Progenitor cell of endocrine pancreas (in vitro differentiated cells): Measurements from ENCODE around the gene NBEA. TPM values are rescaled to one million over a fixed set of nuclear protein-coding genes. Genes with fewer than 3 reads are reported as not detected.

Experiments used
- DNase-seq: peaks from one replicate; pipeline ENCODE4 v3.0.0; 2021; ENCODE audit warnings: low spot score; ENCODE audit not compliant: unreplicated experiment
- H3K27ac Mint-ChIP-seq: 2 replicates; pipeline ENCODE4 v1.8.0; 2021; ENCODE audit warnings: mild to moderate bottlenecking, moderate library complexity, mixed read lengths
- H3K27me3 Mint-ChIP-seq: 2 replicates; pipeline ENCODE4 v1.8.0; 2021; ENCODE audit warnings: mixed read lengths
- H3K36me3 Mint-ChIP-seq: 2 replicates; pipeline ENCODE4 v1.8.0; 2022; ENCODE audit warnings: mixed read lengths; ENCODE audit not compliant: insufficient read depth
- H3K4me1 Mint-ChIP-seq: 2 replicates; pipeline ENCODE4 v1.8.0; 2021; ENCODE audit warnings: low read depth, mixed read lengths
- H3K4me3 Mint-ChIP-seq: 2 replicates; pipeline ENCODE4 v1.8.0; 2021; ENCODE audit warnings: low read depth, mild to moderate bottlenecking, moderate library complexity, mixed read lengths
- H3K9me3 Mint-ChIP-seq: 2 replicates; pipeline ENCODE4 v1.8.0; 2021; ENCODE audit warnings: low read depth, mixed read lengths
- total RNA-seq: library from RNA; stranded (reverse); gene quantifications from 2 replicates; pipeline ENCODE4 v1.2.1, GENCODE V29; 2021
- TF ChIP-seq, protein P1 (sequence below): fragments of 200-600 bp; sonication (generic); IDR thresholded peaks from one replicate; pipeline ENCODE4 v1.5.0; 2021; ENCODE audit warnings: antibody characterized with exemption, mild to moderate bottlenecking; ENCODE audit not compliant: unreplicated experiment

The NBEA gene
- total RNA-seq, 1 donor from 2014 or later, result 21.7 TPM

DNA sequence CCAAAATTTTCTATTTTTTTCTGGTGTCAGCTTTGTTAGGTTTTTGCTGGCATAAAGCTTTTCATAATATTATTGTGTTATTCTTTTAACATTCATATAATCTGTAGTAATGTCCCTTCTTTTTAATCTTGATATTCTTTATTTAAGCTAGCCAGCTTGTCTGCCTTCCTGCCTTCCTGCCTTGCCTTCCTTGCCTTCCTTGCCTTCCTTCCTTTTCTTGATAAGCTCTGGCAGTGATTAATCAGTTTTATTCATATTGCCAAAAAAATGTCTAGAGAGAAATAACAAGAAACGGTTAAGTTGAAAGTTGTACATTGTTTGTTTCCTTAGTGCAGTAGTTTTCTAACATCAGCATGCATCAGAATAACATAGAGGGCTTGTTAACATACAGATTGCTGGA, 277.0 kb downstream of the NBEA start:
- no peak overlapping the region for H3K4me3 Mint-ChIP-seq
- H3K36me3 Mint-ChIP-seq, result peaks cover 8% of the 10 kb centered on the region
- H3K27ac Mint-ChIP-seq, result no peak overlapping the region
- TF ChIP-seq, protein P1, sequence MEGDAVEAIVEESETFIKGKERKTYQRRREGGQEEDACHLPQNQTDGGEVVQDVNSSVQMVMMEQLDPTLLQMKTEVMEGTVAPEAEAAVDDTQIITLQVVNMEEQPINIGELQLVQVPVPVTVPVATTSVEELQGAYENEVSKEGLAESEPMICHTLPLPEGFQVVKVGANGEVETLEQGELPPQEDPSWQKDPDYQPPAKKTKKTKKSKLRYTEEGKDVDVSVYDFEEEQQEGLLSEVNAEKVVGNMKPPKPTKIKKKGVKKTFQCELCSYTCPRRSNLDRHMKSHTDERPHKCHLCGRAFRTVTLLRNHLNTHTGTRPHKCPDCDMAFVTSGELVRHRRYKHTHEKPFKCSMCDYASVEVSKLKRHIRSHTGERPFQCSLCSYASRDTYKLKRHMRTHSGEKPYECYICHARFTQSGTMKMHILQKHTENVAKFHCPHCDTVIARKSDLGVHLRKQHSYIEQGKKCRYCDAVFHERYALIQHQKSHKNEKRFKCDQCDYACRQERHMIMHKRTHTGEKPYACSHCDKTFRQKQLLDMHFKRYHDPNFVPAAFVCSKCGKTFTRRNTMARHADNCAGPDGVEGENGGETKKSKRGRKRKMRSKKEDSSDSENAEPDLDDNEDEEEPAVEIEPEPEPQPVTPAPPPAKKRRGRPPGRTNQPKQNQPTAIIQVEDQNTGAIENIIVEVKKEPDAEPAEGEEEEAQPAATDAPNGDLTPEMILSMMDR, result no peak
- H3K27me3 Mint-ChIP-seq, result no peaks in the 10 kb centered on the region
- H3K4me1 Mint-ChIP-seq, result no peaks in the 10 kb centered on the region
- DNase-seq, result no peak
- peaks cover 4% of the 10 kb centered on the region for H3K9me3 Mint-ChIP-seq

- TF ChIP-seq, protein P1, result no peak
- Mint-ChIP-seq H3K36me3 (peaks cover 6% of the 10 kb centered on the region), H3K4me3 (no peak overlapping the region), H3K27me3 (no peaks in the 10 kb centered on the region), H3K9me3 (peaks cover 4% of the 10 kb centered on the region), H3K4me1 (no peaks in the 10 kb centered on the region), H3K27ac (no peak overlapping the region)
- DNase-seq, result no peak
Measured at GRCh38 chr13:35225159-35225558, 283.1 kb downstream of the NBEA start.

DNA sequence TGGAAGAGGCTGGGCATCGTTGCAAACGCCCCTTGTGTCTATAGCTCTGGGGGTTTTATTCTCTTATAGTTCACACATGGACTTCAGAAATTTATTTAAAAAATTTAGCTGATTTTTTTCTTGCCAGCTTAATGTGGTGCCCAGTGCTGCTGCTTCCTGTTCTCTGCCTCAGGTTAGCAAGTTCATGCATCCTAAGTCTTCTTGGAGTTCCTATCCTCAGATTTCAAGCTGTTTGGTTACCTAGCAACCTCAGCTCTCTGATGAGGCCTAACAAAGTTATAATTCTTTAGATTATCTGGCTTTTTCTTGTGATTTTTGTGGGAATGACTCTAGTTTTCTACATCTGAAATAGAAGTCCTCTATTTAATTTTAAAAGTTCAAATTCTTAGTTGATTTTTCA, 283.5 kb downstream of the NBEA start:
- Mint-ChIP-seq H3K4me1 (no peaks in the 10 kb centered on the region), H3K9me3 (peaks cover 3% of the 10 kb centered on the region), H3K36me3 (peaks cover 5% of the 10 kb centered on the region), H3K27me3 (no peaks in the 10 kb centered on the region), H3K4me3 (no peak overlapping the region), H3K27ac (no peak overlapping the region)
- TF ChIP-seq, protein P1, result no peak
- no peak for DNase-seq

DNA sequence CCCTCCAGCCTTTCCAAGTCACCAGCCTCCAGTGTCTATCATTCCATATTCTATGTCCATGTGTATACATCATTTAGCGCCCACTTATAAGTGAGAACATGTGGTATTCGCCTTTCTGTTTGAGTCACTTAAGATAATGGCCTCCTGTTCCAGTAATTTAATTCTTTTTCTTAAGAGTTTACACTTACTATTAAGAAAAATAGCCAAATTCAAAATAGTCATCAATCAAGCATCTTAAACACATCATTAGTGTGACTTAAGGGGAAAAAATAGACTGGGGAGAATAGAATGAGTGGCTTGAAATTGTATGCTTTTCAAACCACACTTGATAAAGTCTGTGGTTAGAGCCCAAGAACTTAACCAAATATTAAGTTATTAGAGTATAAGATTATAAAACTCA, 286.5 kb downstream of the NBEA start:
- Mint-ChIP-seq H3K27ac (no peak overlapping the region), H3K36me3 (no peaks in the 10 kb centered on the region), H3K4me3 (no peak overlapping the region), H3K27me3 (no peaks in the 10 kb centered on the region), H3K4me1 (peaks cover 10% of the 10 kb centered on the region), H3K9me3 (no peaks in the 10 kb centered on the region)
- no peak for DNase-seq
- TF ChIP-seq, protein P1, result no peak

DNA sequence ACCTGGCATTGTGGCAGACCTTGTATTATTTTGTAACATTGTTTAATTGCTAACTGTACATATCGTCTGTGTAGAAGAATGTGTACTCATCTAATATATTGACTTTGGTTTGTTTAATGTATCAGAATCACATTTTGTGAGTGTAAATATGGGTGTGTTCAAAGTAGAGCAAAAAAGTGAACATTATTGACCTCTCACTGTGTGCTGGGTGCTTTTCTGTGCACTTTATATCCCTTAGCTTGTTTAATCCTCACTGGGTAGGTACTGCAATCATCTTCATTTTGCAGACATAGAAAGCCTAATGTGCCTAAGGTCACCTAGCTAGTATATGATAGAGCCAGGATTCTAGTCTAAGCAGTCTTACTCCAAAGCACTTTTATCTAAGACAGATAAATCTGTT, 289.4 kb downstream of the NBEA start:
- H3K27ac Mint-ChIP-seq, result no peak overlapping the region
- H3K36me3 Mint-ChIP-seq, result no peaks in the 10 kb centered on the region
- no peaks in the 10 kb centered on the region for H3K9me3 Mint-ChIP-seq
- TF ChIP-seq, protein P1, result no peak
- H3K4me1 Mint-ChIP-seq, result peaks cover 13% of the 10 kb centered on the region
- H3K4me3 Mint-ChIP-seq, result no peak overlapping the region
- H3K27me3 Mint-ChIP-seq, result no peaks in the 10 kb centered on the region
- no peak for DNase-seq
